ENCODE measurements around the gene FARS2.
A peak's percentile ranks its signal among the peaks of the same experiment; 100 is the strongest.

FARS2 gene

GRCh38 chr6:5670381-5670780 lies 409.1 kb downstream of the FARS2 start:
- H3K4me1 ChIP-seq (ENCODE audit: control insufficient read depth, low read depth, low read length): peaks cover 18% of the 10 kb centered on the region
- no peaks in the 10 kb centered on the region for H3K36me3 ChIP-seq (ENCODE audit: control insufficient read depth, low read depth, low read length)
- no peak overlapping the region for H3K9ac ChIP-seq (ENCODE audit: low read length)
- no peak overlapping the region for H3K4me3 ChIP-seq (ENCODE audit: low read length)
- H3K27ac ChIP-seq (ENCODE audit: low read length): no peak overlapping the region
- no peaks in the 10 kb centered on the region for H3K27me3 ChIP-seq (ENCODE audit: control insufficient read depth, insufficient read depth, low read length)
- H3K9me3 ChIP-seq (ENCODE audit: control insufficient read depth, low read depth, low read length): no peaks in the 10 kb centered on the region

GRCh38 chr6:5670811-5671561 lies 409.7 kb downstream of the FARS2 start:
- H3K4me1 ChIP-seq (ENCODE audit: control insufficient read depth, low read depth, low read length): peaks cover 18% of the 10 kb centered on the region
- no peak overlapping the region for H3K27ac ChIP-seq (ENCODE audit: low read length)
- no peaks in the 10 kb centered on the region for H3K9me3 ChIP-seq (ENCODE audit: control insufficient read depth, low read depth, low read length)
- H3K36me3 ChIP-seq (ENCODE audit: control insufficient read depth, low read depth, low read length): no peaks in the 10 kb centered on the region
- H3K9ac ChIP-seq (ENCODE audit: low read length): no peak overlapping the region
- no peak overlapping the region for H3K4me3 ChIP-seq (ENCODE audit: low read length)
- H3K27me3 ChIP-seq (ENCODE audit: control insufficient read depth, insufficient read depth, low read length): no peaks in the 10 kb centered on the region

- H3K9ac ChIP-seq (ENCODE audit: low read length): no peak overlapping the region
- H3K36me3 ChIP-seq (ENCODE audit: control insufficient read depth, low read depth, low read length): no peaks in the 10 kb centered on the region
- H3K4me3 ChIP-seq (ENCODE audit: low read length): no peak overlapping the region
- H3K4me1 ChIP-seq (ENCODE audit: control insufficient read depth, low read depth, low read length): peaks cover 18% of the 10 kb centered on the region
- H3K9me3 ChIP-seq (ENCODE audit: control insufficient read depth, low read depth, low read length): no peaks in the 10 kb centered on the region
- no peaks in the 10 kb centered on the region for H3K27me3 ChIP-seq (ENCODE audit: control insufficient read depth, insufficient read depth, low read length)
- H3K27ac ChIP-seq (ENCODE audit: low read length): peak overlapping the region; percentile 5
Observed at GRCh38 chr6:5671601-5672559, 410.6 kb downstream of the FARS2 start.

GRCh38 chr6:5672581-5673011 lies 411.3 kb downstream of the FARS2 start:
- no peak overlapping the region for H3K27ac ChIP-seq (ENCODE audit: low read length)
- no peaks in the 10 kb centered on the region for H3K9me3 ChIP-seq (ENCODE audit: control insufficient read depth, low read depth, low read length)
- no peak overlapping the region for H3K4me3 ChIP-seq (ENCODE audit: low read length)
- H3K27me3 ChIP-seq (ENCODE audit: control insufficient read depth, insufficient read depth, low read length): no peaks in the 10 kb centered on the region
- no peak overlapping the region for H3K9ac ChIP-seq (ENCODE audit: low read length)
- no peaks in the 10 kb centered on the region for H3K36me3 ChIP-seq (ENCODE audit: control insufficient read depth, low read depth, low read length)
- peaks cover 18% of the 10 kb centered on the region for H3K4me1 ChIP-seq (ENCODE audit: control insufficient read depth, low read depth, low read length)

GRCh38 chr6:5673019-5673790 lies 411.9 kb downstream of the FARS2 start:
- H3K9ac ChIP-seq (ENCODE audit: low read length): no peak overlapping the region
- no peaks in the 10 kb centered on the region for H3K36me3 ChIP-seq (ENCODE audit: control insufficient read depth, low read depth, low read length)
- no peak overlapping the region for H3K27ac ChIP-seq (ENCODE audit: low read length)
- no peaks in the 10 kb centered on the region for H3K9me3 ChIP-seq (ENCODE audit: control insufficient read depth, low read depth, low read length)
- H3K4me3 ChIP-seq (ENCODE audit: low read length): no peak overlapping the region
- no peaks in the 10 kb centered on the region for H3K27me3 ChIP-seq (ENCODE audit: control insufficient read depth, insufficient read depth, low read length)
- H3K4me1 ChIP-seq (ENCODE audit: control insufficient read depth, low read depth, low read length): peaks cover 18% of the 10 kb centered on the region

- H3K27ac ChIP-seq (ENCODE audit: low read length): no peak overlapping the region
- no peak overlapping the region for H3K4me3 ChIP-seq (ENCODE audit: low read length)
- peaks cover 21% of the 10 kb centered on the region for H3K4me1 ChIP-seq (ENCODE audit: control insufficient read depth, low read depth, low read length)
- H3K27me3 ChIP-seq (ENCODE audit: control insufficient read depth, insufficient read depth, low read length): no peaks in the 10 kb centered on the region
- no peaks in the 10 kb centered on the region for H3K36me3 ChIP-seq (ENCODE audit: control insufficient read depth, low read depth, low read length)
- no peak overlapping the region for H3K9ac ChIP-seq (ENCODE audit: low read length)
- H3K9me3 ChIP-seq (ENCODE audit: control insufficient read depth, low read depth, low read length): no peaks in the 10 kb centered on the region
Observed at GRCh38 chr6:5674141-5674540, 412.8 kb downstream of the FARS2 start.

GRCh38 chr6:5674721-5675120 lies 413.4 kb downstream of the FARS2 start:
- Histone ChIP-seq H3K9ac (ENCODE audit: low read length) (no peak overlapping the region), H3K27me3 (ENCODE audit: control insufficient read depth, insufficient read depth, low read length) (no peaks in the 10 kb centered on the region), H3K9me3 (ENCODE audit: control insufficient read depth, low read depth, low read length) (no peaks in the 10 kb centered on the region), H3K4me3 (ENCODE audit: low read length) (no peak overlapping the region), H3K27ac (ENCODE audit: low read length) (no peak overlapping the region), H3K4me1 (ENCODE audit: control insufficient read depth, low read depth, low read length) (peaks cover 27% of the 10 kb centered on the region), H3K36me3 (ENCODE audit: control insufficient read depth, low read depth, low read length) (no peaks in the 10 kb centered on the region)

- H3K4me3 ChIP-seq (ENCODE audit: low read length): no peak overlapping the region
- no peak overlapping the region for H3K9ac ChIP-seq (ENCODE audit: low read length)
- no peaks in the 10 kb centered on the region for H3K9me3 ChIP-seq (ENCODE audit: control insufficient read depth, low read depth, low read length)
- no peaks in the 10 kb centered on the region for H3K36me3 ChIP-seq (ENCODE audit: control insufficient read depth, low read depth, low read length)
- H3K27ac ChIP-seq (ENCODE audit: low read length): no peak overlapping the region
- H3K4me1 ChIP-seq (ENCODE audit: control insufficient read depth, low read depth, low read length): peaks cover 35% of the 10 kb centered on the region
- no peaks in the 10 kb centered on the region for H3K27me3 ChIP-seq (ENCODE audit: control insufficient read depth, insufficient read depth, low read length)
Observed at GRCh38 chr6:5676701-5677100, 415.4 kb downstream of the FARS2 start.

GRCh38 chr6:5677219-5678000 lies 416.1 kb downstream of the FARS2 start:
- peaks cover 28% of the 10 kb centered on the region for H3K4me1 ChIP-seq (ENCODE audit: control insufficient read depth, low read depth, low read length)
- H3K9me3 ChIP-seq (ENCODE audit: control insufficient read depth, low read depth, low read length): no peaks in the 10 kb centered on the region
- H3K4me3 ChIP-seq (ENCODE audit: low read length): no peak overlapping the region
- H3K36me3 ChIP-seq (ENCODE audit: control insufficient read depth, low read depth, low read length): no peaks in the 10 kb centered on the region
- no peaks in the 10 kb centered on the region for H3K27me3 ChIP-seq (ENCODE audit: control insufficient read depth, insufficient read depth, low read length)
- H3K9ac ChIP-seq (ENCODE audit: low read length): no peak overlapping the region
- no peak overlapping the region for H3K27ac ChIP-seq (ENCODE audit: low read length)

- Histone ChIP-seq H3K4me3 (ENCODE audit: low read length) (no peak overlapping the region), H3K36me3 (ENCODE audit: control insufficient read depth, low read depth, low read length) (no peaks in the 10 kb centered on the region), H3K27ac (ENCODE audit: low read length) (no peak overlapping the region), H3K4me1 (ENCODE audit: control insufficient read depth, low read depth, low read length) (peaks cover 17% of the 10 kb centered on the region), H3K9ac (ENCODE audit: low read length) (no peak overlapping the region), H3K27me3 (ENCODE audit: control insufficient read depth, insufficient read depth, low read length) (no peaks in the 10 kb centered on the region), H3K9me3 (ENCODE audit: control insufficient read depth, low read depth, low read length) (no peaks in the 10 kb centered on the region)
Observed at GRCh38 chr6:5679270-5679669, 418.0 kb downstream of the FARS2 start.
